GM21447 (cell line): ENCODE measurements around the gene GRK4.

Experiments used
- ATAC-seq: cut with Tn5 transposase; IDR thresholded peaks from one replicate; pipeline ENCODE4 v1.9.1; 2021; ENCODE audit not compliant: unreplicated experiment

Gene GRK4

DNA sequence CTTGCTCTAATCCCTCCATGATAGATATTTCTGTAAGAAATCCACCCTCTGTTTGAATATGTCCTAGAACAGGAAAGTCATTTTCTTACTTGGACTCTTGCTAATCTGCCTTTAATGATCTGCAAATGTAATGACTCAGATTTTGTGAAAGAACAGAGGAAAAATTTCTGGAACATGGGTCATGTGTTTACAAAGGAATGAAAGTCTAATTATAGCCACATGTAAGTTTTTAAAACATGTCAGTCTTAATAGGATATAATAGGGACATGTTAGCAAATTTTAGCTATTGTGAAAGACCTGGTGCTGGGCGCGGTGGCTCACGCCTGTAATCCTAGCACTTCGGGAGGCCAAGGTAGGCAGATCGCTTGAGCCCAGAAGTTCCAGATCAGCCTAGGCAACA is 47.6 kb downstream of the GRK4 start:
- ATAC-seq = no peak

DNA sequence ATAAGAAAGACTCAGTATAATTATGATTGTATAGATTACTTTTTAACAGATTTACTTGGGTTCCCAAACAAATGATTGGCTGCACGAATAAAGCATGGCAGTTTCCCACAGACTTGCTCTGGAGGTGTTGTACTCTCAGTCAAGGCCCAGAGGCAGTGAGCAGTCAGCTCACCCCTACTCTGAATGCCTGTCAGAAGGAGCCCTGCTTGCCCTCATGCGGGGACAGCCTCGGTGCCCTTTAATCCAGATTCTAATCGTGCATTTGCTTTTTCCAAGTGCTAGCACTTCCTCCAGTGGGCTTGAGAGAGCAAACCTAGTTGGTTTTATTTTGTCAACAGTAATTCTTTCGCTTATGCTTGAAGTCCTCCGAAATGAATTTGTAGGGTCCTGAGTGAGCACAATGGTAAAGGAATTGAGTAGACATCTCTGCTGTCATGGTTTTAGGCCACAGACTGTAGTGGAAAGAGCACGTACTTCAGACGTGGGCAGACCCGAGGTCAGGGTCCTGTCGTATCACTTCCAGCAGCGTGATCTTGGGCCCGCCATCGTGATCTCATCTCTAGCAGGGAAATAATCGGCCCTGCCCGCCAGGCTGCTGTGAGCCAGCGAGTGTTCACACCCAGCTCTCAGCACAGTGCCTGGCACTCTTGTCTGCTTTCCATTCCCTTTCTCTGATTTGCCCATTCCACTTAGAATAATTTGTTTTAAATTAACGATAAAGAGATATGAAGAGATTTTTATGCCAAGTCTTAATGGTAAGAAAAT is 48.3 kb downstream of the GRK4 start:
- no peak for ATAC-seq

DNA sequence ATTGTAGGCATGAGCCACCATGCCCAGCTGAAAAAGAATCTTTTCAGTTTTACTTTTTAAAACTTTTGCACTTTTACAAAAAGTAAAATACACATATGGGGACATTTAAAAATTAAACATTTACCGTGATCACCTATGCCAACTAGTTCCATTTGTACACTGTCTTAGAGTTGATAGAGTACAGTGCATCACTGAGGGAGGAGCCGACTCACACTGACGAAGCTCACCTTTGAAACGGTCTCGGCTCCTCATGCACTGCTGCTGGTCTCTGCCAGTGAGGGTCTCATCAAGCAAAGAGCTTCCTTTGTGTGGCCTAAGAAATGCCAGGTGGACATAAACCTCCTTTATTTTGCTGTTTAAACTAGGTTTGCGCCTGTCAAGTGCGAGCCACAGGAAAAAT is 50.0 kb downstream of the GRK4 start:
- ATAC-seq = no peak

DNA sequence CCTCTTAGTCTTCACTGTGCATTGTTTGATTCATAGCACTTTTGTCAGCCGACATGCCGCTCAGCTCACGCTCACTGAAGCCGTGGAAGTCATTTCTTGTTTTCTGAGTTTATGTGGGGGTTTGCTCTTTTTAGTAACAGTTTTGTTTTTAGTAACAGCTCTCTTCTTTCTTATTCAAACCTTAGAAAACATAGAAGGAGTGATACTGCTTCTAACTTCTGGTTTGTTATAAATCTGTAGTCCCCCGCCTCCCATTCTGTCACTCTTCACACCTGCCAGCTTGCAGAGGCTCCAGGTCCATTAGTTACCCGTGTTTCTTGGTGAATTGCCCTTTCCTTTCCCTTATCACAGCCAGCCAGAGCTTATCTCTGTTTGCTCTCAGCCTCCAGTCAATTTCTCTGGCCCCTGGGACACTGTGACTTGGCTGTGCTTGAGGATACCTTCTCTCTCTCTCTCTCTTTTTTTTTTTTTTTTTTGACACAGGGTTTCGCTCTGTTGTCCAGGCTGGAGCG is 50.5 kb downstream of the GRK4 start:
- peak; percentile 88 for ATAC-seq

DNA sequence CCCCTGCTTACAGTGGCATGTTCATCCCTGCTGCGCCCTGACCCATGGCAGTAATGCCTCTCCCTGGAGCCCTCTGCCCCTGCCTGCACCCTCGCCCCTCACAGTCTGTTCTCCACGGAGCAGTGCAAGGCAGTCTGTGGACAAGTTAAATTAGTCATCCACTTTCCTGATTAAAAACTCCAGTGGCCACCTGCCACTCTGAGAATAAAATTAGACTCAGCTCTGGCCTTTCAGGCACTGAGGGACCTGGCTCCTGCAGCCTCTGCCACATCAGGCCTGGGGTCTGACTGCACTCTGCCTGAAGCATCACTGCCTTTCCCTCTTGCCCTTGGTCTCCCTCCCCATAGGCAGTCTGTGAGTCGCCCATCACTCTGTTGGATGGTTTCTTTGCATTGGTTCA is 53.6 kb downstream of the GRK4 start:
- ATAC-seq = no peak

DNA sequence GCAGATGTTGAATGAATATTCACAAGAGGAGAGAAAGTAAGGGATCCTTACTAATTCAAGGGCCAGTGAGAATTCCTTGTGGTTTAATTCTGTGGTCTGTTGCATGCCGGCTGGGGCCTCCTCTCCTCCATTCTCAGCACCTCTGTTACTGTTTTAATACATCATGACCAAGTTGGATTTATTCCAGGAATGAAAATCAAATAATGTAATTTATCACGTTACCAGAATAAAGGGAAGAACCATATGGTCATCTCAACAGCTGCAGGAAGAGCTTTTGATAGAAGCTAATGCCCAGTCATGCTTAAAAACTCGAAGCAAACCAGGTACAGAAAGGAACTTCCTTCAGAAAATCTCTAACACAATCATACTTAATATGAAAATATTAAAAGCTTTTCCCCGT is 54.1 kb downstream of the GRK4 start:
- no peak for ATAC-seq

DNA sequence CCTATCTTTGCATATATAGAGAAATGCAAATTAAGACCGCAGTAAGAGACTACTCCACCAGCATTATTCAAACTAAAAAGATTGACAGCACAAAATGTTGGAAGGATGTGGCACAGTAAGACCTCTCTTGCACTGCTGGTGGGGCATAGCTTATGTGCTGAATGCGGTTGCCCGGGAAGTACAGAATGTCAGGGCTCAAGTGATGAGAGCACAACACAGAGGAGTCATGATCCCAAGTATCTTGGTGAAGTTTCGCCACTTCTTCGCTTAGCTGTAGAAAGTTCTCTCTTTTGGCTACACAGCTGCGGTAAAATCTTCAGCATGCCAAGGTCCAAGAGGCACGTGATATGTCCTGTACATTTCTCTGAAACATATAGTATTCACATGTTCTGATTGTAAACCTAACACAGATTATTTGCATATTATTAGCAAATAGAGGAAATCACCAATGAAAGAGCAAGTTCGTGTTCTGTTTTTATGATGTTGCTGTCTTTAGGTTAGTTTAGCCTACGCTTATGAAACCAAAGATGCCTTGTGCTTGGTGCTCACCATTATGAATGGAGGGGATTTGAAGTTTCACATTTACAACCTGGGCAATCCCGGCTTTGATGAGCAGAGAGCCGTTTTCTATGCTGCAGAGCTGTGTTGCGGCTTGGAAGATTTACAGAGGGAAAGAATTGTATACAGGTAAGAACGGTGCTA is 55.9 kb downstream of the GRK4 start:
- ATAC-seq = no peak

DNA sequence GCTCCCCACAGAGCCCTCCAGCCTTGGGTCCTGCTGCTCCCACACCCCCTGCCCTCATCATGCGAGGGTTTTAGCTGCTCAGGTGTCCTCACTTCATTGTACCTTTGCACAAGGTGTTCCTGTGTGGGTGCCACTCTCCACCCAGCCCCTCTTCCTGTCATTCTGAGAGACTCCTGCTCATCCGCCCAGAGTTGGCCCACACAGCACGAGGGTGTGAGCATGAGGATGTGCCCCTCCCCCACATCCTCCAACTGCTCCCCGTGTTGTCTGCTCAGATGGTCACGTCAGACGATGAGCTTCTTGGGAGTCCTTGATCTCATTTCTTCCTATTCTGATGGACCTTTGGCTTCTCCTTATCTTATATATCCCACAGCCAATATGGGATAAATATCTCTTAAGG is 57.8 kb downstream of the GRK4 start:
- no peak for ATAC-seq

DNA sequence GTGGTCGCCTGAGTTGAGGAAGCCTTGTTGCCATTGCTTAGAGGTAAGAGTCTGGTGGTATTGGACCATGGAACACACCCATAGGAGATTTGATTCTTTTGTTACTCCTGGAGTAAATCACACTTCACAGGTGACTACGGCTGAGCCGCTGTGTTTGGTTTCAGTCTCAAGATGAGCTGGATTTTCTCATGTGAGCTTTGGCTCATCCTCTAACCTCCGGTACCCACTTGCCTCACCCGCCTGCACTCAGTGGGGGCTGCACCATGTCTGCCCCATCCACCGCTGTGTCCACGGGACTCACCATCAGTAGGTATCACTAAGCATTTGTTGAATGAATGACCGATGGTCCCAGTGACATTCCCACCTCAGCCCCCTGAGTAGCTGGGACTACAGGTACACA is 58.3 kb downstream of the GRK4 start:
- ATAC-seq = peak; percentile 67

DNA sequence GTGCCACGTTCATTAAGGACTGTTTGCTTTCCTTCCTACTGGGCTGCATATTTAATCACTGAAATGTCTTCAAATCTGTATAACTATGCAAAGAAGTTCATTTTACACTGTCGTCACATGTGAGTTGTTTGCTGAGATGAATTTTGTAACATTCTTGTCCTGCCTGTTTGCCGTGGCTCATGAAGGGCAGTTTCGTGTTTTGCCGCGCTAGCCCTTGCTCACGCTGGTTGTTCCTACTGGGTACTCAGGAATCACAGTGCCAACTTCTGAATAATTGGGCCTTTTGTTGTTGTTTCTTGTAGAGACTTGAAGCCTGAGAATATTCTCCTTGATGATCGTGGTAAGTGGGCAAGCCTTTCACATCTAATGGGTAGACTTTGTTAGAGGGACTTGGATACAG is 58.7 kb downstream of the GRK4 start:
- no peak for ATAC-seq

DNA sequence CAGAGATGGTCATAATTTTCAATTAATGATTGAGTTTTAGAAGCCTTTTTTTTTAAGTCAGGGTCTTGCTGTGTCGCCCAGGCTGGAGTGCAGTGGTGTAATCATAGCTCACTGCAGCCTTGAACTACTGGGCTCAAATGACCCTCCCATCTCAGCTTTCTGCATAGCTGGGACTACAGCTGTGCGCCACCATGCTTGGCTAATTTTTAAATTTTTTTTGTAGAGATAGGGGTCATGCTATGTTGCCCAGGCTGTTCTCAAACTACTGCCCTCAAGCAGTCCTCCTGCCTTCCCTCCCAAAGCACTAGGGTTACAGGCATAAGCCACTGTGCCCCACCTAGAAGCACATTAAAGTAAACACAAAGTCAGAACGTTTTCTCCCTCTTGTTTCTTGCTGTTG is 59.3 kb downstream of the GRK4 start:
- no peak for ATAC-seq

DNA sequence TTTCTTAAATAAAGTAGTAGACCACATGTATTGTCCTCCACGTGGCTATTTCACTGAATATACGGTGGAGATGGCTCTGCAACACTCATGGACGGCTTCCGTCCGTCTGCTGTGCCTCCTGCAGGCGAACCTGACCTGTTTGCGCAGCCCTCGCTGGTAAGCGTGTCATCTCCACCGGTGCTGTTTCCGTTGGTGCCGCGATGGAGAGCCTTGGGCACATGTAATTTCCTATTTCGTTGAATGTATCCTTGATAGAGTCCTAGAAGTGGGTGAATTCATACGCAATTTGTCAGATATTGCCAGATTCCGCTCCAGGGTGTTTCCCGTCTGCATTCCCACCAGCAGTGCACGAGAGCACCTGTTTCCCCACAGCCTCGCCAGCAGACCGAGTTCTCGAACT is 62.5 kb downstream of the GRK4 start:
- no peak for ATAC-seq

DNA sequence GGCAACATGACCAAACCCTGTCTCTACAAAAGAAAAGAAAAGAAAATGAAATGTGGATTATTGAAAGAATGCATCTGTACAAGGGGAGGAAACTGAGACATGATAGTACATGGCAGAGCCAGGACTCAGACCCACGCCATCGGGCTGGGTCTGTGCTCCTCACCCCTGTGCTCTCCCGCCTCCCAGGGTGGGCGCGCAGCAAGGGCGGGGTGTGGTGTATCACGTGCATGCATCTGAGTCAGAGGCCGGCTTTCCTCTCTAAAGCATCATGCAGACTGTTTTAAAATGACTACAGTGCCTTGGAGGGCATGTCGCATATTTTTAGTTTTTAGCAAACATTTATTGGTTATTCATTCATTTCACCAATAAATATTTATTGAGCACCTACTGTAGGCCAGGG is 63.2 kb downstream of the GRK4 start:
- ATAC-seq = no peak

DNA sequence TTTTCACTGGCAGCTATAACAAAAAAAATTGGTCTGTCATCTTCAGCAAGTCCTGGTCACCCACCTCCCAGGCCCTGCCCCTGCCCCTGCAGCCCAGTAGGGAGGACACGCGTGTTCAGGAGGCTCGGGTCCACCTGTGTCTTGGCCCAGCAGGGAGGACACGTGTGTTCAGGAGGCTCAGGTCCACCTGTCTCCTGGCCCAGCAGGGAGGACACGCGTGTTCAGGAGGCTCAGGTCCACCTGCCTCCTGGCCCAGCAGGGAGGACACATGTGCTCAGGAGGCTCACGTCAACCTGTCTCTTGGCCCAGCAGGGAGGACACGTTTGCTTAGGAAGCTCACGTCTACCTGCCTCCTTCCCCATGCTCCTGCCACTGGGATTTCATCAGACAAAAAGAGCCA is 66.1 kb downstream of the GRK4 start:
- no peak for ATAC-seq

DNA sequence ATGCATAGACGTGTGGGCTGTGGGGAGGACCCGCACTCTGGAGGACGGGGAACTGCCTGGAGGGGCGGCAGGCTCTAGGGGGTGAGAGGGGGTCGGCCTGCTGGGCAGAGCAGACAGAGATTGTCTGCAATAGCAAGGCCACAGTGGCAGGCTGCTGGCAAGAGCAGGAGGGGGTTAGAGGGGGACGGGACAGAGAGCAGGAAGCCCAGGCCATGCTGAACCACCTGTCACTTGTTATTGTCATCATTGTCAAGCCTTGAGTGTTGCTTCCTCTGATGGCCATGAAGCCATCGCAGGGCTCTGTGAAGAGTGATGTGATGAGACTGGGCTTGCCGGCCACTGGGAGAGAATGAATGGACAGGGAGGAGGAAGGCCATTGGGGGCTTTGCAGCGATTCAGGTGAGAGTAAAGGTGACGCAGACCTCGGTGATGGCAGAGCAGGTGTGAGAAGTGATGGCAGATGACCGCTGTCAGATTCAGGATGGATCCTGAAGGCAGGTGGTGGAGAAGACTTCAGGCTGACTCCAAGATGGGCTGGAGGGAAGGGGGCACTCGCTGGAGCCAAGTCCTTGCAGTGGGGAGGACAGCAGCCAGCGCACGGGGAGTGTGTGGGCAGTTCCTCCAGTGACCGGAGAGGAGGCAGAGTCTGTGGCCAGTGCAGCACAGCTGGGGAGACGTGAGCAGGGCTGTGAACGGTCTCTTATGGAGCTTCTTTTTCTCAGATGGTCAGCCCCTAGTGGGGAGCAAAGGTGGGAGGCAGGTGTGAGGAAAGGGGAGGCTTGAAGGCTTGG is 67.4 kb downstream of the GRK4 start:
- ATAC-seq = no peak

DNA sequence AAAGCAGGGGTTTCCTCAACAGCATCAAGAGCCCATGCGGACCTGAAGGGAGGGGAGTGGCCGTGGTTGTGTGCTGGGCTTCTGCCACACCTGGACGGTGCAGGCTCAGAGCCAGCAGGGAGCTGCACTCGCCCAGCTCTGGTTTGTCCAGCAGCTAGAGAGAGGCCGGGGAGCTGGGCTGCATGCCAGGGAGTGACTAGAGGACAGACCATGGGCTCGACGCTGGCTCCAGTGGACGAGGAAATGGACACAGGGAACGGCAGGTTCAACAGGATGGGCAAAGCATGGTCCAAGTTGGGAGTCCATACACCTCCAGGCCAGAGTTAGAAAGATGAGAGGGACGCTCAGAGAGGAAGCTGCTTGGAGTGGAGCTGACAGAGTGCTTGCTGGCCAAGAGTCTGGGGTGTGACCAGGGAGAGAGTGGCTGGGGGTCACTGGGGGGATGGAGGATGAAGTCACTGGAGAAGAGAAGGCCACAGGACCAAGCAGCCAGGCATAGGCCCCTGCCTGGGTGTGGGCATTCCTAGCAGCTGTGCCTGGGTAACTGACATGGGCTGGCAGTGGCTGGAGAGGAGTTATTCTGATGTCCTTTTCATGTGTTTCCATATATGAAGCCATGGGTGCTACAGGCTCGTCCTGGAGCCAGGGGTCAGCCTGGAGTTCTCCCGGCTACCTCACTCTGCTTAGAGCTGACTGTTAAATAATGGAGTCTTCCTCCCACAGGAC is 68.1 kb downstream of the GRK4 start:
- no peak for ATAC-seq

DNA sequence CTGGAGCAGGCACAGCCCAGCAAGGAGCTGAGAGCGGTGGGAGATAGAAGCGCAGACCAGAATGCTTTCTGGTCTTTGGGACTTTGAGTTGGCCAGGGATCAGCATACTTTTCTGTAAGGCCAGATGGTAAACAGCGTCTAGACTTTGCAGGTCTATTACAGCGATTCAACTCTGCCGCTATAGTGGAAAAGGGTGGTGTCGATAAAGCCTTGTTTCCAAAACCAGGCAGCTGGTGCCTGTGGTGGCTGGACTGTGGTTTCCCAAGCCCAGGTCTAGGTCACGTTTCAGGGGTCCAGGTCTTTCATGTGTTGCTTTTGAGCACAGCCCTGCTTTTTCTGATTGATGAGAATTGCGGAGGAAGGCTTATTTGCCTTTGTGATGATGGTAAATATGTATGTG is 70.9 kb downstream of the GRK4 start:
- no peak for ATAC-seq

DNA sequence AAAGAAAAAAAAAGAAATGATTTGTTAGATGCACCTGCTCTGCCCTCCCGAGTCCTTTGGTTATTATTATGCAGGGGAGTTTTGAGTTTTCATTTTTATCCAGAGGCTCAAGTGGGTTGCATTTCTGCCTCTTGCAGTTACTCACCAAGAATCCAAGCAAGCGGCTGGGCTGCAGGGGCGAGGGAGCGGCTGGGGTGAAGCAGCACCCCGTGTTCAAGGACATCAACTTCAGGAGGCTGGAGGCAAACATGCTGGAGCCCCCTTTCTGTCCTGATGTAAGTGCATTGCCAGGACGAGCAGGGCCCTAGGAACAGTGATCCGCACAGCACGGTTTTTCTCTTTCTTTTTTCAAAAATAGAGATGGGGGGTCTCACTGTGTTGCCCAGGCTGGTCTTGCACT is 71.9 kb downstream of the GRK4 start:
- no peak for ATAC-seq

DNA sequence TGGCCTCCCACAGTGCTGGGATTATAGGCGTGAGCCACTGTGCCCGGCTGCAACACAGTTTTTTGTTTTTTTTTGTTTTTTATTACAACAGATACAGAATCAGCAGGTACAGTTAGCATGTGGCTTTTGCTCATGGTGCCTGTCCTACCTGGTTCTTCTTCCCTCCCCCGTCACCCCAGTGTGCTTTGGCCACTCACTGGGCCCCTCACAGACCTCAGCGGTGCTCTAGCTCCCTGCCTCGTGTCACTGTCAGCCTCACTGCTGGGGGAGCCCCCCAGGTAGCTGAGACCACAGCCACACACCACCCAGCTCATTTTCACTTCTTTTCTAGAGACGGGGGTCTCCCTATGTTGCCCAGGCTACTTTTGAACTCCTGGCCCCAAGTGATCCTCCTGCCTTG is 72.3 kb downstream of the GRK4 start:
- no peak for ATAC-seq

DNA sequence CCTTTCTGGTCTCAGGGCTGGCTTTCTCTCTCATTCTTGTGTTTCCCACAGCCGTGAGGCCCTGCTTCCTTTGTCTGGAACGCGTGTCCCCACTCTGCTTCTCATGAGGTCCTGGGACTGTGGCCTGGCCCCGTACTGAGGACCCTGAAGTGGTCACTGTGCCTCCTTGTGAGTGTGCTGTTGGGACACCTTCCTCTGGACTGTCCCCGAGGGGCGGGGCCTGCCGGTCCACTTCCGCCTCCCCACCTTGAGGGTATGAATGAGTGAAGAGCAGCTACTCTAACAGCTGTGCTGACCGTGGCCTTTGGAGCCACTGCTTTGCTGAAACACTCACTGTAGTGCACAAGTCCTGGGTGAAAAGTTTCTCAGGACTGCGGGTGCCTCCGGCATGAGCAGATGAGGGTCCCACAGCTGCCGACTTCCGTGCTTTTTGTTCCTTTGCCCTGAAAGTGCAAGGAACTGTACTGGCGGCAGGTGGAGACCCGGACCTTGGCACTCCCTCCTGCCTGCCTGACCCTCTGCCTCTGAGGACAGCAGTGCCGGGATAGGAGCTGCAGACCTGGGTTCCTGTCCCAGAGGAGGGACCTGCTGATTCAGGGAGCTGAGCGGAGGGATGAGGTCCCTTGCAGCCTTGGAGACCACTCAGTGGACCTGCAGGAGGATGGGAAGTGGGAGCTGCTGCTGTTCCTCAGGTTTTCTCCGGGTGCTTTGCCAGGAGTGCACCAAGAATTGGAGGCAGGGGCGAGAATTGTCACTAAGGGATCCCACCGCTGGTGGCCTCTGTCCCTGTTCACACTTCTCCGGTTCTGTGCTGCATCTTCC is 73.0 kb downstream of the GRK4 start:
- ATAC-seq = no peak
